ENCODE measurements around the gene FAS.

FAS gene

GRCh38 chr10:88949051-88949450 lies 41.5 kb upstream of the FAS start:
- H3K4me3 ChIP-seq (ENCODE audit: low read depth, low read length), result no peak overlapping the region
- no peak for TF ChIP-seq CTCF (IDR thresholded peaks at IDR 0.05; ENCODE audit: low read depth, low read length, missing control alignments)
- in situ Hi-C loops (cut with HindIII; ENCODE audit: low sequenced_read_pairs), result no loop called here
- DNase-seq (ENCODE audit: low read depth), result no peak

- peak overlapping the region; percentile 31 for H3K4me3 ChIP-seq (ENCODE audit: low read depth, low read length)
- in situ Hi-C loops (cut with HindIII; ENCODE audit: low sequenced_read_pairs), result no loop called here
- no peak for DNase-seq (ENCODE audit: low read depth)
- no peak for TF ChIP-seq CTCF (IDR thresholded peaks at IDR 0.05; ENCODE audit: low read depth, low read length, missing control alignments)
Measured at GRCh38 chr10:88949912-88950837, 40.4 kb upstream of the FAS start.

GRCh38 chr10:88952647-88953111 lies 37.9 kb upstream of the FAS start, which contains the start of gene ACTA2:
Gene ACTA2, minus strand, starts transcription at chr10:88952773. Its CDS starts 3,843 bp downstream, at chr10:88948930.
- in situ Hi-C loops (cut with HindIII; ENCODE audit: low sequenced_read_pairs), result no loop called here
- H3K4me3 ChIP-seq (ENCODE audit: low read depth, low read length), result peak within 1 kb of the TSS; percentile 31
- TF ChIP-seq CTCF (IDR thresholded peaks at IDR 0.05; ENCODE audit: low read depth, low read length, missing control alignments), result no peak
- peak; percentile 38 for DNase-seq (ENCODE audit: low read depth)

- in situ Hi-C loops (cut with HindIII; ENCODE audit: low sequenced_read_pairs), result no loop called here
- DNase-seq (ENCODE audit: low read depth), result no peak
- no peak overlapping the region for H3K4me3 ChIP-seq (ENCODE audit: low read depth, low read length)
- no peak for TF ChIP-seq CTCF (IDR thresholded peaks at IDR 0.05; ENCODE audit: low read depth, low read length, missing control alignments)
Measured at GRCh38 chr10:88953662-88954061, 36.9 kb upstream of the FAS start.

- no peak overlapping the region for H3K4me3 ChIP-seq (ENCODE audit: low read depth, low read length)
- DNase-seq (ENCODE audit: low read depth), result no peak
- no peak for TF ChIP-seq CTCF (IDR thresholded peaks at IDR 0.05; ENCODE audit: low read depth, low read length, missing control alignments)
- in situ Hi-C loops (cut with HindIII; ENCODE audit: low sequenced_read_pairs), result no loop called here
Measured at GRCh38 chr10:88954458-88955083, 36.0 kb upstream of the FAS start.

- no peak for DNase-seq (ENCODE audit: low read depth)
- in situ Hi-C loops (cut with HindIII; ENCODE audit: low sequenced_read_pairs), result no loop called here
- TF ChIP-seq CTCF (IDR thresholded peaks at IDR 0.05; ENCODE audit: low read depth, low read length, missing control alignments), result no peak
- no peak overlapping the region for H3K4me3 ChIP-seq (ENCODE audit: low read depth, low read length)
Measured at GRCh38 chr10:88957381-88957780, 33.2 kb upstream of the FAS start.
